Measurements from ENCODE around the gene THRSP.
A peak's percentile ranks its signal among the peaks of the same experiment; 100 is the strongest.
"Not testable (repeated sequence)": the region's sequence is repeated elsewhere in the genome, so short reads cannot be mapped to it uniquely, and the experiment has no call there.

THRSP gene

GRCh38 chr11:78039919-78040671 lies 23.6 kb upstream of the THRSP start:
- DNase-seq: peak; percentile 87

GRCh38 chr11:78040691-78041379 lies 22.8 kb upstream of the THRSP start:
- DNase-seq: no peak

GRCh38 chr11:78041380-78041719 lies 22.3 kb upstream of the THRSP start:
- DNase-seq: not testable (repeated sequence)

GRCh38 chr11:78041843-78042440 lies 21.7 kb upstream of the THRSP start:
- no peak for DNase-seq

- no peak for DNase-seq
Observed at GRCh38 chr11:78044706-78045105, 19.0 kb upstream of the THRSP start.

- peak; percentile 48 for DNase-seq
Observed at GRCh38 chr11:78045851-78046485, 17.7 kb upstream of the THRSP start.

- no peak for DNase-seq
Observed at GRCh38 chr11:78046486-78046854, 17.2 kb upstream of the THRSP start.

- DNase-seq: no peak
Observed at GRCh38 chr11:78048561-78048960, 15.1 kb upstream of the THRSP start.

- DNase-seq: no peak
Observed at GRCh38 chr11:78049348-78049747, 14.3 kb upstream of the THRSP start.

- peak; percentile 59 for DNase-seq
Observed at GRCh38 chr11:78050964-78051831, 12.5 kb upstream of the THRSP start.

- no peak for DNase-seq
Observed at GRCh38 chr11:78054971-78055370, 8.7 kb upstream of the THRSP start.

- no peak for DNase-seq
Observed at GRCh38 chr11:78056093-78056492, 7.6 kb upstream of the THRSP start.

- no peak for DNase-seq
Observed at GRCh38 chr11:78057462-78058055, 6.1 kb upstream of the THRSP start.

- DNase-seq: not testable (repeated sequence)
Observed at GRCh38 chr11:78059749-78060328, 3.8 kb upstream of the THRSP start.

- no peak for DNase-seq
Observed at GRCh38 chr11:78060533-78060932, 3.1 kb upstream of the THRSP start.

- DNase-seq: no peak
Observed at GRCh38 chr11:78061088-78061920, 2.4 kb upstream of the THRSP start.

GRCh38 chr11:78061921-78062311 lies 1.7 kb upstream of the THRSP start:
- no peak for DNase-seq

GRCh38 chr11:78062671-78063070 lies 990 bp upstream of the THRSP start:
- no peak for DNase-seq

- DNase-seq: no peak
Observed at GRCh38 chr11:78065203-78065602, 1.5 kb downstream of the THRSP start.

- DNase-seq: no peak
Observed at GRCh38 chr11:78066471-78066870, 2.8 kb downstream of the THRSP start.

GRCh38 chr11:78067704-78068103 lies 4.0 kb downstream of the THRSP start:
- DNase-seq: no peak
